ENCODE results near the gene DGKB.

DGKB gene

DNA sequence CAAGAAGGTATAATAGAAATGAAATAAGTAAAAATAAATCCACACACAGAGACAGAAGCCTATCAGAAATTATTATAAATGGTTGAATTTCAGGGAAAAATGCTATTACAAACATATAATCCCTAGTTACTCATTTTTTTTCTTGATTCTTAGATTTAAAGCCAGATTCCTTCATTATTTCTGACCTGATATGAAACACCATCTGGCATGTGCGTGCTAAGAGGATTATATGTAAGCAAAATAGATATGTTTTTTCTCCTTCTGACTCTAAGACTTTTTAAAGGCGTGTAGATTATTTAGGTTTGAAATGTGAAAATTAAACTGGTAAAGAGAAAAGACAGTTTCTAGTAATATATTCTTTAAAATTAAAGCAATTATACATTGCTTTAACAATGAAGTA is 676.4 kb downstream of the DGKB start:
- Mint-ChIP-seq H3K4me1 (ENCODE audit: low read depth) (no peaks in the 10 kb centered on the region), H3K36me3 (no peaks in the 10 kb centered on the region), H3K9me3 (ENCODE audit: low read depth) (peaks cover 5% of the 10 kb centered on the region), H3K27me3 (no peaks in the 10 kb centered on the region), H3K27ac (no peak overlapping the region), H3K4me3 (no peak overlapping the region)

GRCh38 chr7:14219125-14219524 is 683.4 kb downstream of the DGKB start:
- no peaks in the 10 kb centered on the region for H3K36me3 Mint-ChIP-seq
- H3K9me3 Mint-ChIP-seq (ENCODE audit: low read depth): peaks cover 5% of the 10 kb centered on the region
- no peaks in the 10 kb centered on the region for H3K4me1 Mint-ChIP-seq (ENCODE audit: low read depth)
- no peak overlapping the region for H3K4me3 Mint-ChIP-seq
- H3K27me3 Mint-ChIP-seq: no peaks in the 10 kb centered on the region
- H3K27ac Mint-ChIP-seq: no peak overlapping the region

- Mint-ChIP-seq H3K9me3 (ENCODE audit: low read depth) (peaks cover 5% of the 10 kb centered on the region), H3K4me3 (no peak overlapping the region), H3K36me3 (no peaks in the 10 kb centered on the region), H3K27ac (no peak overlapping the region), H3K27me3 (no peaks in the 10 kb centered on the region), H3K4me1 (ENCODE audit: low read depth) (no peaks in the 10 kb centered on the region)
These were observed 684.2 kb downstream of the DGKB start for GRCh38 chr7:14218338-14218737.

DNA sequence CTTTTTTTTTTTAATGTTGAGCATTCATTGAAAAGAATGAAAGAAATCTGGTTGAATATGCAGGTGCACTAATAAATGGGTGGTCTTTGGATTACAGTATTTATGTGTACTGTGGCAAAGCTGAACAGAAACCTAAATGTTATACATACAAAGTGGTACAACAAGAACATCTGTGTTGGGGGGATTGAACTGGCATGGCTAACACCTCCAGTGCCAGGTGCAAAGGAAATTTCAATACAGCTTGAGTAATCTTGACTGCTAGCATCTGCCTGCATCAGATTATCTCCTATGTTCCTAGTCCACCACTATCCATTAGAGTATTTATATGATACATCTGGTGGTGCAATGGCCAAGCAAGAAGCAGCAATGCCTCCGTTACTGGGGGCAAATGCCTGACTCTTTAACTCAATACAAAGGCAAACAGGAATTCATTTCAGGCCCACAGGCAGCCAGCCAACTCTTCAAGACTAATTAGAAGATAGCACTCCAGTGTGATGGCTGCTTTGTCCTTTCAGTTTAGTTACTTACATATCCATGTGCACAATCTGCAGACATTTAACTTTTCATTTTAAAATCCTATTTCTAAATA is 692.6 kb downstream of the DGKB start:
- no peak overlapping the region for H3K4me3 Mint-ChIP-seq
- H3K9me3 Mint-ChIP-seq (ENCODE audit: low read depth): no peaks in the 10 kb centered on the region
- no peak overlapping the region for H3K27ac Mint-ChIP-seq
- no peaks in the 10 kb centered on the region for H3K36me3 Mint-ChIP-seq
- H3K4me1 Mint-ChIP-seq (ENCODE audit: low read depth): no peaks in the 10 kb centered on the region
- no peaks in the 10 kb centered on the region for H3K27me3 Mint-ChIP-seq

DNA sequence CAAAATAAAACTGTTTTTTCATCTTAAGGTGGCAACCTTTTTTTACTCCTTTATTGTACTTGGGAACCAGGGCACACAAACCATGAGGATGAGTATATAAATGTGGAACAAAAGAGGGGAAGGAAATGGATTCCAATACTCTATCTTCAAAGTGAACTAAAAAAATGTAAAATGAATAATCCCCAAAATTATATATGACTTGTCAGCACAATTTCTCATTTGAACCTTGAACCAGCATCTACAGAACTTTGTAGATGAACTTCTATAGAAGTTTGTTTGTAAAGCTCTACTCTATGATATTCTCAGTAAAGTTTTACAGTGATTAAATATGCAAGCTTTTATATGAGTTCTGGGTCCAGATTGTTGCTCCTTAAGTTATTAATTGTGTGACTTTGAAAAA is 694.8 kb downstream of the DGKB start:
- Mint-ChIP-seq H3K4me1 (ENCODE audit: low read depth) (no peaks in the 10 kb centered on the region), H3K4me3 (no peak overlapping the region)

GRCh38 chr7:14207138-14207537 is 695.4 kb downstream of the DGKB start:
- Mint-ChIP-seq H3K9me3 (ENCODE audit: low read depth) (no peaks in the 10 kb centered on the region), H3K27ac (no peak overlapping the region), H3K4me1 (ENCODE audit: low read depth) (no peaks in the 10 kb centered on the region), H3K4me3 (no peak overlapping the region), H3K27me3 (no peaks in the 10 kb centered on the region), H3K36me3 (no peaks in the 10 kb centered on the region)

More for the DNA sequence above, 694.8 kb downstream of the DGKB start:
- Mint-ChIP-seq H3K27me3 (no peaks in the 10 kb centered on the region), H3K27ac (no peak overlapping the region), H3K36me3 (no peaks in the 10 kb centered on the region), H3K9me3 (ENCODE audit: low read depth) (no peaks in the 10 kb centered on the region)

GRCh38 chr7:14206121-14206520 is 696.4 kb downstream of the DGKB start:
- Mint-ChIP-seq H3K9me3 (ENCODE audit: low read depth) (no peaks in the 10 kb centered on the region), H3K27ac (no peak overlapping the region), H3K27me3 (no peaks in the 10 kb centered on the region), H3K4me1 (ENCODE audit: low read depth) (no peaks in the 10 kb centered on the region), H3K36me3 (no peaks in the 10 kb centered on the region), H3K4me3 (no peak overlapping the region)

DNA sequence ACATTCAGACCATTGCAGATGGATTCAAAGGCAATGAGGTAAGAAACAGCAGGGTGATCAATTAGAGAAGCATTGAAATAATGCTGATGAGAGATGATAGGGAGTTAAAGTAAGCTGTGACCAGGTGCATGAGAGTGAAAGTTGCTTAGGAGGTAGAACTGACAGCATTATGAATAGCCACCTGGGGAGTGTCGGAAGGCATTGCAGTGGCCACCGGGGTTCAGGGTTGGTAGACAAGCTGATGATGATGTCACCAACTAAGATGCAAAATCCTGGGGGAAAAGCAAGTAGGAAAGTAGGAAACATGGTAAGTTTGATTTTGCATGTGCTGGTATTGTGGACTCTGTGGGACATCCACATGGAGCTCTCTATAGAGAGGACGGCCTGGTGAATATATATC is 701.2 kb downstream of the DGKB start:
- H3K27ac Mint-ChIP-seq: no peak overlapping the region
- no peak overlapping the region for H3K4me3 Mint-ChIP-seq
- H3K27me3 Mint-ChIP-seq: no peaks in the 10 kb centered on the region
- H3K9me3 Mint-ChIP-seq (ENCODE audit: low read depth): peaks cover 5% of the 10 kb centered on the region
- no peaks in the 10 kb centered on the region for H3K36me3 Mint-ChIP-seq
- H3K4me1 Mint-ChIP-seq (ENCODE audit: low read depth): no peaks in the 10 kb centered on the region

- no peaks in the 10 kb centered on the region for H3K4me1 Mint-ChIP-seq (ENCODE audit: low read depth)
- no peak overlapping the region for H3K4me3 Mint-ChIP-seq
- H3K9me3 Mint-ChIP-seq (ENCODE audit: low read depth): peaks cover 5% of the 10 kb centered on the region
- no peaks in the 10 kb centered on the region for H3K27me3 Mint-ChIP-seq
- no peak overlapping the region for H3K27ac Mint-ChIP-seq
- no peaks in the 10 kb centered on the region for H3K36me3 Mint-ChIP-seq
These were observed 703.2 kb downstream of the DGKB start for GRCh38 chr7:14199336-14199735.

DNA sequence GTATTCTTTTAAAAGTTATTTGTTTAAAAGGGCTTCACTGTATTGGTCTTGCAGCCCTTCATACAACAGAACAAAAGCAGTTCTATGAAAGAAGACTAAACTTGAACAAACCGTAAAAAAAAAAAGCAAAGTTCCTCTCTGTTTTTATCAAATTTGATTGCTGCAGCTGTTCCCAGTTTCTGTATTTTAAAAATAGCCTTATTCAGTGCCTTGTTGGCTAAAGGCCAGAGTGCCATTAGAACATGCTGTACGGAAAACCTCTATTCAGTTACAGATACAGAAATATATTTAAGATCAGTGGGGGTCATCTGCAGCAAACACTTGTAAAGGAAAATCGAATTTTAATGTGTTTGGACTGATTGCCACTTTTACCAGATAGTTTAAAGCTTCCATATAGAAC is 705.3 kb downstream of the DGKB start:
- Mint-ChIP-seq H3K9me3 (ENCODE audit: low read depth) (peaks cover 5% of the 10 kb centered on the region), H3K27ac (no peak overlapping the region), H3K4me1 (ENCODE audit: low read depth) (no peaks in the 10 kb centered on the region), H3K4me3 (no peak overlapping the region), H3K36me3 (no peaks in the 10 kb centered on the region), H3K27me3 (no peaks in the 10 kb centered on the region)

DNA sequence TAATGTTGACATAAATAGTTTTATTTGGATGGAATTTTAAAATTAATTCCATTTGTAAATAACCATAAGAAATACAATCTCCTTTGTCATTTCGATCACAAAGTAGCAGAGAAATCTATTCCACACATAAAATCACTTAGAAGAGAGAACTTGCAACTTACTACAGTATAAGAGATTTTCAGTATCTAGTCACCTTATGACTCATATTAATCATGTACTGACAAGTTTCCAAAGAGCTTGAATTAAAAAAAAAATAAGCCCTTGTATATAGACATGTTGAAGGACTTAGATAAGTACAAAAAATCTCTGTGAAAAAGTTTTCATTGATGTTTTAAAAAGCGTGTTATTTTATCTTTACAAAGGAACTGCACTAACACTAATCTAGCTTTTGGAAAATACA is 706.0 kb downstream of the DGKB start:
- Mint-ChIP-seq H3K9me3 (ENCODE audit: low read depth) (peaks cover 5% of the 10 kb centered on the region), H3K27ac (no peak overlapping the region), H3K27me3 (no peaks in the 10 kb centered on the region), H3K4me1 (ENCODE audit: low read depth) (no peaks in the 10 kb centered on the region), H3K4me3 (no peak overlapping the region), H3K36me3 (no peaks in the 10 kb centered on the region)

GRCh38 chr7:14195871-14196270 is 706.7 kb downstream of the DGKB start:
- H3K4me1 Mint-ChIP-seq (ENCODE audit: low read depth): no peaks in the 10 kb centered on the region
- H3K36me3 Mint-ChIP-seq: no peaks in the 10 kb centered on the region
- no peak overlapping the region for H3K27ac Mint-ChIP-seq
- no peak overlapping the region for H3K4me3 Mint-ChIP-seq
- H3K9me3 Mint-ChIP-seq (ENCODE audit: low read depth): peaks cover 5% of the 10 kb centered on the region
- no peaks in the 10 kb centered on the region for H3K27me3 Mint-ChIP-seq

DNA sequence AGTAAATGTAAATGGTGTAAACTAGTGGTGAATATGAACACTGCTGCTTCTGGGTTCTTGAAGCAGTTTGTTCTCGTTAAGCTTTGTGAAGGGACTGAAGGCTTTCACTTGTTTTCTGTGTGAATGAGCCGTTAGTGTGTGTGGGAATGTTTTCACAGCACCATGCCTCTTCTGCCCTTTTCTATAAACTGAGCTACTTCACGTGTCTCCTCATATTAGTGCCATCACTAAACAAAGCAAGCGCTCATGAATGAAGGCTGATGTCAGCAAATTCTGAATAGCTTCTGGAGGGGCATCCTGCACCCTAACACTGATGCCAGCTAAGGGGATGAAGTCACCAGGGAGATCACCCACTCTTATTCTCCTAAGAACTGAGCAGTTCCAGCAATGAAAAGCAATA is 707.5 kb downstream of the DGKB start:
- Mint-ChIP-seq H3K36me3 (no peaks in the 10 kb centered on the region), H3K27me3 (no peaks in the 10 kb centered on the region), H3K4me1 (ENCODE audit: low read depth) (no peaks in the 10 kb centered on the region)

DNA sequence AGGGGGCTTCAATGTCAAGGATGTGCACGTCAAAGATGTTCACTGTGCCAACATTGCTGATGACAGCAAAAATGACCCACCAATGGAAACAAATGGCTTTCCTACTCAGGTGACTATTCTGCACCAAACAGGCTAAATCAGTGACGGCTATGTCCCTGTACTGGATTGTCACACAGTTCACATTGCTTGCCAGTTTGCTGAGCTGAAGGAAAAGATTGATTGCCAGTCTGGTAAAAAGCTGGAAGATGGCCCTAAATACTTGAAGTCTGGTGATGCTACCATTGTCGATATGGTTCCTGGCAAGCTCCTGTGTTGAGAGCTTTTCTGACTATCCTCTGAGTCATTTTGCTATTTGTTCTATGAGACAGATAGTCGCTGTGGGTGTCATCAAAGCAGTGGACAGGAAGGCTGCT is 710.9 kb downstream of the DGKB start:
- Mint-ChIP-seq H3K36me3 (no peaks in the 10 kb centered on the region), H3K27me3 (no peaks in the 10 kb centered on the region), H3K27ac (no peak overlapping the region), H3K4me1 (ENCODE audit: low read depth) (no peaks in the 10 kb centered on the region), H3K4me3 (no peak overlapping the region), H3K9me3 (ENCODE audit: low read depth) (no peaks in the 10 kb centered on the region)

More for the DNA sequence above, 707.5 kb downstream of the DGKB start:
- H3K4me3 Mint-ChIP-seq: no peak overlapping the region
- peaks cover 5% of the 10 kb centered on the region for H3K9me3 Mint-ChIP-seq (ENCODE audit: low read depth)
- no peak overlapping the region for H3K27ac Mint-ChIP-seq

GRCh38 chr7:14184292-14184864 is 718.2 kb downstream of the DGKB start:
- Mint-ChIP-seq H3K4me1 (ENCODE audit: low read depth) (no peaks in the 10 kb centered on the region), H3K27ac (no peak overlapping the region), H3K9me3 (ENCODE audit: low read depth) (peaks cover 6% of the 10 kb centered on the region), H3K4me3 (no peak overlapping the region), H3K36me3 (no peaks in the 10 kb centered on the region), H3K27me3 (no peaks in the 10 kb centered on the region)

DNA sequence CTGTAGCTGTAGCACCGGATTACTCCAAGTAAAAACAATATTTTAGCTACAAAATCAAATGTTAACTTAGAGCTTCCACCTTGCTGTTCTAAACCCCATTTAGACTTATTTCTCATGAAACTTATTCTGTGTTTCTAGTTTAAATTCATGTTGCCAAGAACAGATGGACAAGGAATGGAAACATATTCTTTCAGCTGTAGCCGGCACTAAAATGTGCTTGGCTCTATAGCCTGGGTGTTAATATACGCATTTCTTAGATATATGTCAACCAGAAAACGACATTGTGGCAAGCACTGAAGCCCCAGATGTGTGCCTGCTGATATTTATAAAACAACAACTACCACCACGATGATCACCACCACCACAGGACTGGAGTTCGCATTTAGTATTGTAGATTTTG is 722.8 kb downstream of the DGKB start:
- Mint-ChIP-seq H3K36me3 (no peaks in the 10 kb centered on the region), H3K27ac (no peak overlapping the region), H3K27me3 (no peaks in the 10 kb centered on the region), H3K4me1 (ENCODE audit: low read depth) (no peaks in the 10 kb centered on the region), H3K4me3 (no peak overlapping the region), H3K9me3 (ENCODE audit: low read depth) (peaks cover 6% of the 10 kb centered on the region)
